Gastroesophageal sphincter (tissue), 4 donors: ENCODE results near the gene GOLT1B. TPM values are rescaled to one million over a fixed set of nuclear protein-coding genes. Genes with fewer than 3 reads are reported as not detected.

Source experiments
- ATAC-seq: fragments of 150-250 bp; one replicate; pipeline ENCODE4 v1.9.1; 2016; ENCODE audit warnings: mild to moderate bottlenecking, moderate library complexity
- H3K27ac ChIP-seq, 4 donors: fragments of 200-600 bp; sonication (generic) in 3 of 4; 1 replicate in 3 of 4; 2 replicates in 1 of 4; pipeline ENCODE4 v1.5.1; 2016 to 2019
- H3K27me3 ChIP-seq: fragments of 200-600 bp; sonication (generic); one replicate; pipeline ENCODE4 v1.5.1; 2019
- H3K36me3 ChIP-seq, 2 donors: fragments of 200-600 bp; sonication (generic); one replicate each; pipeline ENCODE4 v1.5.1; 2019; ENCODE audit warnings: control low read depth in 1 of 2
- H3K4me1 ChIP-seq, 3 donors: fragments of 200-600 bp; sonication (generic); 1 replicate in 2 of 3; 2 replicates in 1 of 3; pipeline ENCODE4 v1.5.1; 2016 to 2019; ENCODE audit warnings: control low read depth in 2 of 3
- H3K4me3 ChIP-seq, 2 donors: fragments of 200-600 bp; sonication (generic); one replicate each; pipeline ENCODE4 v1.5.1; 2019; ENCODE audit warnings: mild to moderate bottlenecking in 1 of 2, moderate library complexity in 1 of 2
- H3K9me3 ChIP-seq, 3 donors: fragments of 200-600 bp; sonication (generic); one replicate each; pipeline ENCODE4 v1.5.1; 2017 to 2019; ENCODE audit warnings: control low read depth in 2 of 3
- EP300 ChIP-seq: sonication (generic); formaldehyde crosslinking; IDR thresholded peaks from one replicate; pipeline ENCODE4 v1.6.1; 2017; ENCODE audit warnings: antibody characterized with exemption, mild to moderate bottlenecking
- POLR2A ChIP-seq, 2 donors: fragments of 450-650 bp; IDR thresholded peaks; one replicate each; pipeline ENCODE4 v1.6.1; 2017; ENCODE audit warnings: antibody characterized with exemption in 2 of 2, mild to moderate bottlenecking in 2 of 2, moderate library complexity in 1 of 2
- POLR2AphosphoS5 ChIP-seq: sonication (generic); formaldehyde crosslinking; IDR thresholded peaks from one replicate; pipeline ENCODE4 v1.6.1; 2017; ENCODE audit warnings: antibody characterized with exemption
- WGBS, 2 donors: methylation state at CpG; one replicate each; pipeline ENCODE4 v1.1.5; 2018; ENCODE audit warnings: low coverage in 1 of 2; 5-methylcytosine and 5-hydroxymethylcytosine counted together
- total RNA-seq, 4 donors: library from RNA; depleted of rRNA; stranded (reverse); fragments of >200 nt; gene quantifications; one replicate each; pipeline ENCODE4 v1.1.0, GENCODE V29; 2016
- TF ChIP-seq, protein P1 (sequence below), 4 experiments: fragments of 200-600 bp in 2 of 4; fragments of 450-650 bp in 2 of 4; sonication (generic) in 1 of 4; IDR thresholded peaks; one replicate each; pipeline ENCODE4 v1.5.1; 2017 to 2019; ENCODE audit warnings: antibody characterized with exemption in 4 of 4, mild to moderate bottlenecking in 2 of 4, moderate library complexity in 2 of 4

Gene GOLT1B
- total RNA-seq, 4 donors from 2014 or later: 16.9 to 24.4 (median 20.9) TPM

DNA sequence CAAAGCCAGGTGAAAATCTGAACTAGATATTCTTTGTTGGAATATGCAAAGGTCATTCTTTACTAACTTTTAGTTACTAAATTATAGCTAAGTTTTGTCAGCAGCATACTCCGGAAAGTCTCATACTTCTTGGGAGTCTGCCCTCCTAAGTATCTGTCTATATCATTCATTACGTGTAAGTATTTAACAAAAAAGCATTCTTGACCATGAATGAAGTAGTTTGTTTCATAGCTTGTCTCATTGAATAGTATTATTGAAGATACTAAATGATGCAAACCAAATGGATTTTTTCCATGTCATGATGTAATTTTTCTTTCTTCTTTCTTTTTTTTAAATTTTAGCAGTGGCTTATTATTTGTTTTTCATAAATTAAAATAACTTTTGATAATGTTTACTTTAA, 14.7 kb downstream of the GOLT1B start:
- TF ChIP-seq EP300 (no peak), POLR2AphosphoS5 (no peak), POLR2A (IDR thresholded peaks at IDR 0.05) (no peak)
- TF ChIP-seq, protein P1, sequence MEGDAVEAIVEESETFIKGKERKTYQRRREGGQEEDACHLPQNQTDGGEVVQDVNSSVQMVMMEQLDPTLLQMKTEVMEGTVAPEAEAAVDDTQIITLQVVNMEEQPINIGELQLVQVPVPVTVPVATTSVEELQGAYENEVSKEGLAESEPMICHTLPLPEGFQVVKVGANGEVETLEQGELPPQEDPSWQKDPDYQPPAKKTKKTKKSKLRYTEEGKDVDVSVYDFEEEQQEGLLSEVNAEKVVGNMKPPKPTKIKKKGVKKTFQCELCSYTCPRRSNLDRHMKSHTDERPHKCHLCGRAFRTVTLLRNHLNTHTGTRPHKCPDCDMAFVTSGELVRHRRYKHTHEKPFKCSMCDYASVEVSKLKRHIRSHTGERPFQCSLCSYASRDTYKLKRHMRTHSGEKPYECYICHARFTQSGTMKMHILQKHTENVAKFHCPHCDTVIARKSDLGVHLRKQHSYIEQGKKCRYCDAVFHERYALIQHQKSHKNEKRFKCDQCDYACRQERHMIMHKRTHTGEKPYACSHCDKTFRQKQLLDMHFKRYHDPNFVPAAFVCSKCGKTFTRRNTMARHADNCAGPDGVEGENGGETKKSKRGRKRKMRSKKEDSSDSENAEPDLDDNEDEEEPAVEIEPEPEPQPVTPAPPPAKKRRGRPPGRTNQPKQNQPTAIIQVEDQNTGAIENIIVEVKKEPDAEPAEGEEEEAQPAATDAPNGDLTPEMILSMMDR (IDR thresholded peaks at IDR 0.05): no peak
- Histone ChIP-seq H3K4me3 (no peak overlapping the region), H3K4me1 (no peaks in the 10 kb centered on the region), H3K36me3 (peaks cover 0 to 58% of the 10 kb centered on the region in 2 donors), H3K27me3 (no peaks in the 10 kb centered on the region), H3K27ac (no peak overlapping the region), H3K9me3 (no peaks in the 10 kb centered on the region)
- 82 to 92% methylated on average over 2 of the region's 2 CpGs for WGBS, 2 donors
- no peak for ATAC-seq

DNA sequence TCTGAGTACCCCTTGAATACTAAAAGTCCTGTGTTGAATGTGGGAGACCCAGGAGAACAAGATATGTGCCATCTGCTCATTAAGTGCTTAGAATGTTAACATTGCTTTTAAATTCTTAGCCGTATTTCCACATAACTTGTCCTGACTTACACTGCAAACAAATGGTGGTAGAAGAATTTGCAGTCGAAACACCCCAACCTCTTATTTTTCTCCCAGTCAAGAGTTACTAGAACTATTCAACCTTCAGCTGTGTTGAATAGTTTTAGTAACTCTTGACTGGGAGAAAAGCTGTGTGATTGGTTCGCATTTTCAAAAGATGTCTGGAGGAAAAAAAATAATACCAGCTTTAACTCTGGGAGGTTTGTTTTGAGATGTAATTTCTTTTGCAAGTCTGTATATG, 16.9 kb downstream of the GOLT1B start:
- Histone ChIP-seq H3K27me3 (no peaks in the 10 kb centered on the region), H3K9me3 (no peaks in the 10 kb centered on the region), H3K4me1 (no peaks in the 10 kb centered on the region), H3K4me3 (no peak overlapping the region), H3K27ac (no peak overlapping the region), H3K36me3 (peaks cover 0 to 41% of the 10 kb centered on the region in 2 donors)
- no peak for ATAC-seq
- WGBS, 2 donors: 75 to 90% methylated on average over 3 of the region's 3 CpGs
- TF ChIP-seq EP300 (no peak), POLR2AphosphoS5 (no peak), POLR2A (IDR thresholded peaks at IDR 0.05) (no peak)
- TF ChIP-seq, protein P1 (IDR thresholded peaks at IDR 0.05): no peak

DNA sequence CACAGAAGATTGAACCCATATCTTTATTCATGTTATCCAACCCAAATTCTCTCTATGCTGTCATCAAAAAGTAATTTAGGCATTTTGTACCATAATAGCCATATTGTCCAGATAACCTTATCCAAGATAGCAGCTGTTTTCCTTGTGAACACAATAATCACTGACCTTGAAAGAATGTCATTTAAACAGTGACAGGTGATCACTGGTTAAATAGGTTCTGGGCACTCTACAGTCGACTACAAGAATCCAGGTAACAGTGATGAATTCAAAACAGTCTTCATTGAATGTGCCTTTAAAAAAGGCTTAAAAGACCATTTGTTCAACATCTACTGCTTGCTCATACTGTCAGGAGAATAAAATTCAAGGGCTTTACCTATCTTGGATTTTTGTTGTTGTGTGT, 20.0 kb downstream of the GOLT1B start:
- Histone ChIP-seq H3K36me3 (peaks cover 0 to 11% of the 10 kb centered on the region in 2 donors), H3K4me3 (no peak overlapping the region), H3K9me3 (no peaks in the 10 kb centered on the region), H3K27ac (no peak overlapping the region), H3K27me3 (no peaks in the 10 kb centered on the region), H3K4me1 (no peaks in the 10 kb centered on the region)
- ATAC-seq: no peak
- TF ChIP-seq POLR2A (IDR thresholded peaks at IDR 0.05) (no peak), POLR2AphosphoS5 (no peak), EP300 (no peak)
- TF ChIP-seq, protein P1 (IDR thresholded peaks at IDR 0.05): no peak
- 20 to 58% methylated on average over 1 of the region's 1 CpG for WGBS, 2 donors

DNA sequence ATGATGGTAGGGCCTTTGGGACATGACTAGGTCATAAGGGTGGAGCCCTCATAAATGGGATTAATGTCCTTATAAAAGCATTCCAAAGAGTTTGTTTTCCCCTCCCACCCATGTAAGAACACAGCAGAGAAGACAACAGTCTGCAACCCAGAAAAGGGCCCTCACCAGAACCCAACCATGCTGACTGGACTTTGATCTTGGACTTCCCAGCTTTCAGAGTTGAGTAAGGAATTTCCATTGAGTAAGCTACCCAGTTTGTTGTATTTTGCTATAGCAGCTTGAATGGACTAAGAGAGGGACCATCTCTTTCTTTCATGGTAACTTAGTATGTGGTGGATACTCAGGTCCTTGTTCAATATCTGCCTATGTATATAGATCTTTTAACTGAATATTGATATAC, 21.6 kb downstream of the GOLT1B start:
- H3K36me3 ChIP-seq: peaks cover 0 to 7% of the 10 kb centered on the region in 2 donors
- H3K9me3 ChIP-seq: no peaks in the 10 kb centered on the region
- no peak for ATAC-seq
- no peak overlapping the region for H3K4me3 ChIP-seq
- H3K27me3 ChIP-seq: no peaks in the 10 kb centered on the region
- H3K27ac ChIP-seq: no peak overlapping the region
- TF ChIP-seq EP300: no peak
- peaks cover 0 to 11% (median 0%) of the 10 kb centered on the region in 3 donors for H3K4me1 ChIP-seq

DNA sequence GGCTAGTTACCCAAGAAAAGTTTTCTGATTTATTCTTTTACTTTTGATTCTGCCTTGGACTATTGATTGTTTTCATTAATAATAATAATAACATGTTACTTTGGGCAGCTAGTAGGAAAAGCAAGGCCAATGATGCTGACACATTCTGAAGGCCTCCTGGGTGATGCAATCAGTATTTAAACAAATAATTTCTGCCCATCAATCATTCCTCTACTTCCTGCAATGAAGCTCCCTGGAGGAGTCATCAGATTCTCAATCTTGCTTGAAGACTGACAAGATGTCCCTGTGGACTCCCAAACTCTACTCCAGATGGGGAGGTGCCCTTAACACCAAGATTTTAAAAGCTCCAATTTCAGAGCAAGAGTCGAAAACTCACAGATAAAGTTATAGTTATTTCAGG, 24.5 kb downstream of the GOLT1B start, which contains the start of gene SPX:
SPX (plus strand) TSS at position 244 of the 400 bp plus-strand sequence. CDS start 177 bp downstream, outside the sequence.
- Histone ChIP-seq H3K4me3 (peak within 1 kb of the TSS; percentile 49 to 64), H3K36me3 (no peaks in the 10 kb centered on the region), H3K9me3 (no peaks in the 10 kb centered on the region), H3K27ac (peak within 1 kb of the TSS in 2 of 4 donors; percentile 72 to 77), H3K4me1 (peaks cover 2 to 34% (median 5%) of the 10 kb centered on the region in 3 donors), H3K27me3 (no peaks in the 10 kb centered on the region)
- no peak for ATAC-seq
- TF ChIP-seq POLR2AphosphoS5: no peak
- TF ChIP-seq POLR2A (IDR thresholded peaks at IDR 0.05): no peak
- no peak for TF ChIP-seq EP300
- TF ChIP-seq, protein P1 (IDR thresholded peaks at IDR 0.05): no peak
- WGBS, 2 donors: 82 to 100% methylated on average over 1 of the region's 1 CpG
